Kidney epithelial cell (primary cell): ENCODE results near the gene ACER1. TPM values are rescaled to one million over a fixed set of nuclear protein-coding genes. Genes with fewer than 3 reads are reported as not detected.

Experiments
- DNase-seq: peaks from one replicate; pipeline ENCODE4 v3.0.0-alpha.2; 2010; ENCODE audit warnings: low read depth
- H3K27me3 ChIP-seq: 2 replicates; pipeline ENCODE4 v1.6.0; 2011; ENCODE audit warnings: low read length; ENCODE audit not compliant: control insufficient read depth, insufficient read depth
- H3K36me3 ChIP-seq: 2 replicates; pipeline ENCODE4 v1.5.1; 2011; ENCODE audit warnings: low read length; ENCODE audit not compliant: control insufficient read depth, insufficient read depth
- H3K4me3 ChIP-seq: 2 replicates; pipeline ENCODE4 v1.5.1; 2011; ENCODE audit warnings: low read depth, mild to moderate bottlenecking, control low read depth, low read length
- total RNA-seq: library from RNA; depleted of rRNA; stranded (reverse); fragments of >200 nt; gene quantifications from 2 replicates; pipeline ENCODE4 v1.2.3, GENCODE V29; 2015
- TF ChIP-seq, protein P1 (sequence below): IDR thresholded peaks from 2 replicates; pipeline ENCODE4 v1.5.1; 2011; ENCODE audit warnings: mild to moderate bottlenecking, moderate library complexity, low read length, control low read depth, inconsistent platforms; ENCODE audit not compliant: insufficient read depth, poor library complexity, severe bottlenecking

ACER1 gene
- total RNA-seq, 1 donor from 2014 or later, result not detected

DNA sequence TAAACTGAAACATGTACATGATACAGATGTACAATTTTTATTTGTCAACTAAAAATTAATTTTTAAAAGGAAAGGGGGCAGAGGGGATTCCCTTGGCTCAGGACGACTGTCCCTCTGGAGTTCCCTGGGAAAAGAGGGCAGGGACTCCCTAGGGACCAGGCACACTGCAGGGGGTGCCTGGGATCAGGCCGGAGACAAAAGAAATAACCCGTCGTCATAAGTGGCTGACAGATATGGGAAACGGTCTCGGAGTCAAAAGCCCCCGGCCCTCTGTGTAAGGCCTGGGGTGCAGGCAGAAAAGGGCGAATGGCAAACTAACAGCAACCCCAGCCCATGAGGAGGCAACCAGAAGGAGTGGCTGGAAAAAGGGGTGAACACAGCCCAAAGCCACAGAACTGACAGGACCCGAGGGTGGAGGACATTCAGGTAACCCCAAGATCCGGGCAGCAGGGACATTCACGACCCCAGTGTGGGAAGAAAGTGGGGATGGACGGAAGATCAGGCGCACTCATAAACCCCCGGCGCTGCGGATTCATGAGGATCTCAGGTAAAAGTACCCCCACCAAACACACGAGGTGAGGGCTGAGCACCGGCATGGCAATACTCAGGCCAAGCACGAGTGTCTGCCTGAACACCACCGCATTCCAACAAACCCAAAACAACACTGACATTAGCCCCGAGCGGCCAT is 60.4 kb downstream of the ACER1 start:
- Histone ChIP-seq H3K27me3 (no peaks in the 10 kb centered on the region), H3K36me3 (no peaks in the 10 kb centered on the region), H3K4me3 (no peak overlapping the region)
- TF ChIP-seq, protein P1, sequence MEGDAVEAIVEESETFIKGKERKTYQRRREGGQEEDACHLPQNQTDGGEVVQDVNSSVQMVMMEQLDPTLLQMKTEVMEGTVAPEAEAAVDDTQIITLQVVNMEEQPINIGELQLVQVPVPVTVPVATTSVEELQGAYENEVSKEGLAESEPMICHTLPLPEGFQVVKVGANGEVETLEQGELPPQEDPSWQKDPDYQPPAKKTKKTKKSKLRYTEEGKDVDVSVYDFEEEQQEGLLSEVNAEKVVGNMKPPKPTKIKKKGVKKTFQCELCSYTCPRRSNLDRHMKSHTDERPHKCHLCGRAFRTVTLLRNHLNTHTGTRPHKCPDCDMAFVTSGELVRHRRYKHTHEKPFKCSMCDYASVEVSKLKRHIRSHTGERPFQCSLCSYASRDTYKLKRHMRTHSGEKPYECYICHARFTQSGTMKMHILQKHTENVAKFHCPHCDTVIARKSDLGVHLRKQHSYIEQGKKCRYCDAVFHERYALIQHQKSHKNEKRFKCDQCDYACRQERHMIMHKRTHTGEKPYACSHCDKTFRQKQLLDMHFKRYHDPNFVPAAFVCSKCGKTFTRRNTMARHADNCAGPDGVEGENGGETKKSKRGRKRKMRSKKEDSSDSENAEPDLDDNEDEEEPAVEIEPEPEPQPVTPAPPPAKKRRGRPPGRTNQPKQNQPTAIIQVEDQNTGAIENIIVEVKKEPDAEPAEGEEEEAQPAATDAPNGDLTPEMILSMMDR, result no peak
- no peak for DNase-seq

- Histone ChIP-seq H3K4me3 (no peak overlapping the region), H3K27me3 (no peaks in the 10 kb centered on the region), H3K36me3 (no peaks in the 10 kb centered on the region)
- DNase-seq, result no peak
- TF ChIP-seq, protein P1, result no peak
Observed at GRCh38 chr19:6272411-6272791, 61.0 kb downstream of the ACER1 start.

GRCh38 chr19:6271721-6272410 is 61.5 kb downstream of the ACER1 start:
- Histone ChIP-seq H3K4me3 (no peak overlapping the region), H3K36me3 (no peaks in the 10 kb centered on the region), H3K27me3 (no peaks in the 10 kb centered on the region)
- DNase-seq, result no peak
- TF ChIP-seq, protein P1, result peak; percentile 6

DNA sequence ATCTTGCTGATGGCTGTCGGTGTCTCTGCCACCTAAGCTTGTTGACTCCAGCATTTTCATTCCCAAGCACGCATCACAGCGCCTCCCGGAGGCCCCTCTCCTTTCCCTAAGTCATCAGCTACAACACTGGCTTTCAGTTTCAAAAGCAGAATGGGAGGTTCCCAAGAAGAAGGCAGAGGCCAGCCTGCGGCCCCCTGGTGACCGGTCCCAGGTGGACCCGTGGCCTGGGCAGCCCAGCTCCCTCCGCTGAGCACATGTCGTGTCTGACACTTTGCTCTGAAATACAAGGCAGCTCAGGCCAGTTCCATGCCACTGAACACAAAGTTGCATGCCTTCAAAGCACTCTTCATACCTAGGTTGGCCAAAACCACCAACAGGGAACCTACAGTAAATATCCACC is 62.2 kb downstream of the ACER1 start:
- Histone ChIP-seq H3K36me3 (no peaks in the 10 kb centered on the region), H3K27me3 (no peaks in the 10 kb centered on the region), H3K4me3 (no peak overlapping the region)
- no peak for DNase-seq
- TF ChIP-seq, protein P1, result peak; percentile 31

DNA sequence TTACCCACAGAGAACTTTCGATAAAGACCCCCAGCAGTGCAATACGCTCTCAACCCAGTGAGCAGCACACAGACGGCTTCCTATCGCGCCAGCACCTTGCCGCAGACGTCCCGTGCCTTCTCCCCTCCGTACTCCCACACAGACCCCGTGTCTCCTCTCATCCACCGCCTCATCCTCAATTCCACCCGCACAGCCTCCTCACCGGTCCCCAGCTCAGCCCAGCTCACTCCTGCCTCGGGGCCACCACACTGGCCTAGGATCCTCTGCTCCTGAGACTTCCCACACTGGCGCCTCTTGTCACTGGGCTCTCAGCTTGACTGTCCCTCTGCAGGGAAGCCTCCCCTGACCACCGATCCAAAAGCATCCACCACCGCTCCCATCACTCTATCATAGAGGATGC is 62.6 kb downstream of the ACER1 start:
- no peaks in the 10 kb centered on the region for H3K27me3 ChIP-seq
- H3K36me3 ChIP-seq, result no peaks in the 10 kb centered on the region
- TF ChIP-seq, protein P1, result no peak
- DNase-seq, result no peak
- H3K4me3 ChIP-seq, result no peak overlapping the region
